ENCODE data around the gene TBC1D7. TPM values are rescaled to one million over a fixed set of nuclear protein-coding genes. Genes with fewer than 3 reads are reported as not detected.

Gene TBC1D7
- total and polyA plus RNA-seq, 10 of the 15 experiments (the other 5 are each of a cell fraction or from before 2014, with no cell fraction given), result 20.1 to 65.9 (median 31.3) TPM

GRCh38 chr6:13305791-13306190 lies 22.5 kb downstream of the TBC1D7 start:
- ChIA-PET POLR2A (interaction anchor here (0.5 to 3.7 kb wide), 5 partner anchors 22 to 1658 kb away, joined by 3 to 22 read pairs (median 6); partner anchors contain the start of gene TBC1D7), SMC1A (ENCODE audit: uncharacterized antibody, unreplicated experiment) (interaction anchor here (0.9 to 5.1 kb wide), 7 partner anchors 17 to 78 kb away, joined by 3 to 114 read pairs (median 38); partner anchors contain the start of gene TBC1D7), CTCF (interaction anchor here (1.2 to 4.6 kb wide), 4 partner anchors 14 to 77 kb away, joined by 4 to 35 read pairs (median 12); no protein-coding TSS in a partner anchor), RAD21 (ENCODE audit: unreplicated experiment) (interaction anchor here (1.5 to 5.3 kb wide), 5 partner anchors 20 to 111 kb away, joined by 3 to 88 read pairs (median 33); partner anchors contain the start of gene TBC1D7)
- no peaks in the 10 kb centered on the region for H3K79me2 ChIP-seq (ENCODE audit: control insufficient read depth, insufficient read depth, low read length)
- ATAC-seq (no peak), DNase-seq (ENCODE audit: low read depth, low spot score) (no peak), FAIRE-seq (no peak)
- TF ChIP-seq SMC3 (IDR thresholded peaks at IDR 0.05; ENCODE audit: borderline replicate concordance, low read length), result no peak
- no peak for TF ChIP-seq CEBPB (IDR thresholded peaks at IDR 0.05; ENCODE audit: borderline replicate concordance in 1 of 2, low read depth in 2 of 2, low read length in 2 of 2)
- no peak for TF ChIP-seq POU2F2 (IDR thresholded peaks at IDR 0.05; ENCODE audit: borderline replicate concordance, low read depth, low read length)
- no peak for TF ChIP-seq RAD51 (IDR thresholded peaks at IDR 0.05)
- TF ChIP-seq MXI1 (IDR thresholded peaks at IDR 0.05; ENCODE audit: low read depth, low read length), result no peak
- no peak for TF ChIP-seq NRF1 (conservative IDR thresholded peaks at IDR 0.05; ENCODE audit: low read depth, low read length)
- TF ChIP-seq ZNF687 (IDR thresholded peaks at IDR 0.05), result no peak
- TF ChIP-seq WRNIP1 (IDR thresholded peaks at IDR 0.05; ENCODE audit: borderline replicate concordance, low read depth, low read length), result no peak
- no peak for TF ChIP-seq ATF7 (IDR thresholded peaks at IDR 0.05; ENCODE audit: low read depth)
- no peak for TF ChIP-seq HSF1 (IDR thresholded peaks at IDR 0.05; ENCODE audit: low read depth, low read length)
- no peak overlapping the region for H3K4me3 ChIP-seq
- no peak overlapping the region for H3K27ac ChIP-seq (ENCODE audit: control insufficient read depth, insufficient read depth)
- H3K27me3 ChIP-seq (replicated peaks in 1 of 2; ENCODE audit: control insufficient read depth in 2 of 2, insufficient read depth in 2 of 2, low read length in 1 of 2), result no peaks in the 10 kb centered on the region
- no peak overlapping the region for H3K9ac ChIP-seq (ENCODE audit: control insufficient read depth, insufficient read depth, low read length)
- H3K36me3 ChIP-seq (ENCODE audit: control insufficient read depth in 2 of 2, insufficient read depth in 2 of 2, low read length in 1 of 2), result peaks cover 0 to 15% of the 10 kb centered on the region in 2 experiments
- H3K4me1 ChIP-seq (ENCODE audit: control insufficient read depth, insufficient read depth, low read length), result peaks cover 33% of the 10 kb centered on the region
- H2AFZ ChIP-seq (ENCODE audit: control insufficient read depth, low read depth, low read length), result no peak overlapping the region
- 90% methylated on average over 1 of the region's 1 CpG for WGBS (ENCODE audit: insufficient coverage, insufficient replicate concordance, low lambda C conversion rate, missing lambda C conversion rate)
- H3K4me2 ChIP-seq (ENCODE audit: control insufficient read depth, insufficient read depth), result no peak overlapping the region
- in situ Hi-C loops (cut with MboI) (no loop called here), intact Hi-C loops (cut with micrococcal nuclease; ENCODE audit: unreplicated experiment) (loop anchor here (2.0 kb wide), 1 partner anchor 23 kb away; the partner anchor contains the start of gene TBC1D7)
- no peaks in the 10 kb centered on the region for H3K9me3 ChIP-seq (replicated peaks; ENCODE audit: control insufficient read depth, insufficient read depth, low read length)
- H4K20me1 ChIP-seq (ENCODE audit: control insufficient read depth, insufficient read depth), result no peaks in the 10 kb centered on the region
- no TSS peak for BruUV-seq (replicated peaks)

All from GM12878 (cell line).